Mesendoderm (in vitro differentiated cells): ENCODE measurements around the gene TMEM256.

Experiments
- DNase-seq: peaks from one replicate; pipeline ENCODE4 v3.0.0; 2013
- H2AK5ac ChIP-seq: 2 replicates; pipeline ENCODE4 v1.6.1; 2013; ENCODE audit warnings: low read length, inconsistent platforms
- H2BK120ac ChIP-seq: 2 replicates; pipeline ENCODE4 v1.6.1; 2013; ENCODE audit warnings: low read depth, mild to moderate bottlenecking, low read length, moderate library complexity, mixed read lengths
- H2BK15ac ChIP-seq: replicated peaks from 2 replicates; pipeline ENCODE4 v1.6.1; 2013; ENCODE audit warnings: low read depth, mild to moderate bottlenecking, moderate library complexity
- H2BK5ac ChIP-seq: 2 replicates; pipeline ENCODE4 v1.6.1; 2013; ENCODE audit warnings: low read length, inconsistent platforms
- H3K18ac ChIP-seq: 2 replicates; pipeline ENCODE4 v1.6.1; 2013; ENCODE audit warnings: mild to moderate bottlenecking, low read length, mixed read lengths
- H3K23ac ChIP-seq: one replicate; pipeline ENCODE4 v1.6.1; 2013; ENCODE audit warnings: low read length
- H3K27ac ChIP-seq: 2 replicates; pipeline ENCODE4 v1.5.1; 2013; ENCODE audit warnings: low read depth, mild to moderate bottlenecking, inconsistent platforms, low read length, moderate library complexity
- H3K27me3 ChIP-seq: 2 replicates; pipeline ENCODE4 v1.6.1; 2013; ENCODE audit warnings: low read length, control low read depth, mild to moderate bottlenecking, inconsistent platforms; ENCODE audit not compliant: insufficient read depth, poor library complexity
- H3K36me3 ChIP-seq: 2 replicates; pipeline ENCODE4 v1.6.1; 2013; ENCODE audit warnings: low read length, inconsistent platforms; ENCODE audit not compliant: control insufficient read depth, insufficient read depth
- H3K4ac ChIP-seq: one replicate; pipeline ENCODE4 v1.6.1; 2013; ENCODE audit warnings: low read depth, mild to moderate bottlenecking, low read length, moderate library complexity
- H3K4me1 ChIP-seq: 2 replicates; pipeline ENCODE4 v1.6.1; 2013; ENCODE audit warnings: low read depth, low read length, inconsistent platforms; ENCODE audit not compliant: control insufficient read depth
- H3K4me2 ChIP-seq: 2 replicates; pipeline ENCODE4 v1.6.1; 2013; ENCODE audit warnings: low read length
- H3K4me3 ChIP-seq: 2 replicates; pipeline ENCODE4 v1.5.1; 2013; ENCODE audit warnings: mild to moderate bottlenecking, low read length
- H3K56ac ChIP-seq: one replicate; pipeline ENCODE4 v1.6.1; 2013; ENCODE audit warnings: low read length
- H3K79me1 ChIP-seq: 2 replicates; pipeline ENCODE4 v1.6.1; 2013; ENCODE audit warnings: low read length, inconsistent platforms
- H3K79me2 ChIP-seq: 2 replicates; pipeline ENCODE4 v1.6.1; 2013; ENCODE audit warnings: mild to moderate bottlenecking, low read length; ENCODE audit not compliant: control insufficient read depth, insufficient read depth
- H3K9ac ChIP-seq: 2 replicates; pipeline ENCODE4 v1.6.1; 2013; ENCODE audit warnings: low read length, inconsistent platforms
- H4K5ac ChIP-seq: one replicate; pipeline ENCODE4 v1.6.1; 2013; ENCODE audit warnings: low read length
- H4K8ac ChIP-seq: one replicate; pipeline ENCODE4 v1.6.1; 2013; ENCODE audit warnings: low read depth, mild to moderate bottlenecking, control low read depth, low read length, moderate library complexity
- WGBS: extraction: QIAGEN DNeasy Blood & Tissue Kit; methylation state at CpG from one replicate; pipeline ENCODE4 v1.1.7; 2013; ENCODE audit warnings: low lambda C conversion rate, missing lambda C conversion rate; ENCODE audit not compliant: insufficient coverage; ENCODE audit errors: extremely low coverage; 5-methylcytosine and 5-hydroxymethylcytosine counted together

TMEM256 gene

DNA sequence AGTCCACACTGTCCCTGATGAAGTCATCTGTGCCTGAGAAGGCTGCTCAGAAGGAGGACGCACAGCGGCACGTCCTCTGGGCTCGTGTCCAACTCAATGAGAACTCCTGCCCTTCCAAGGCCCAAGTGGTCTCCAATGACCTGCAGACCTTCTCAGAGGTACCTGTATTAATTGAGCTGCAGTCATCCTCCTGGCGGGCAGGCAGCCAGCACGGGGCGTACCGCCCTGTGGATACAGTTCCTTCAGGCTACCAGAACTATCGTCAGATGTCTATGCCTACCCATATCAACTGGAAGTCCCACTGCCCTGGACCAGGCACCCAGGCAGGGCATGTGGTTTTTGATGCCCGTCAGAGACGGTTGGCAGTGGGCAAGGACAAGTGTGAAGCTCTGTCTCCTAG lies 28.4 kb upstream of the TMEM256 start:
- Histone ChIP-seq H3K4me1 (no peaks in the 10 kb centered on the region), H3K18ac (no peak overlapping the region), H3K56ac (no peak overlapping the region), H2BK15ac (no peak overlapping the region), H3K27ac (no peak overlapping the region), H3K4ac (no peak overlapping the region), H3K4me2 (no peak overlapping the region), H4K5ac (no peak overlapping the region), H3K79me2 (no peaks in the 10 kb centered on the region), H3K4me3 (no peak overlapping the region), H2AK5ac (no peak overlapping the region), H3K79me1 (no peaks in the 10 kb centered on the region), H2BK5ac (no peak overlapping the region), H3K36me3 (no peaks in the 10 kb centered on the region), H3K23ac (no peak overlapping the region), H4K8ac (no peak overlapping the region), H2BK120ac (no peak overlapping the region), H3K9ac (no peak overlapping the region), H3K27me3 (no peaks in the 10 kb centered on the region)
- DNase-seq, result no peak
- no CpG with 5 or more reads among the region's 11 CpGs for WGBS

GRCh38 chr17:7431231-7431630 lies 27.3 kb upstream of the TMEM256 start:
- no peak overlapping the region for H4K5ac ChIP-seq
- H3K4ac ChIP-seq, result no peak overlapping the region
- H3K79me2 ChIP-seq, result no peaks in the 10 kb centered on the region
- no peak overlapping the region for H3K4me3 ChIP-seq
- H3K27ac ChIP-seq, result no peak overlapping the region
- H3K79me1 ChIP-seq, result no peaks in the 10 kb centered on the region
- DNase-seq, result no peak
- no peaks in the 10 kb centered on the region for H3K36me3 ChIP-seq
- no peaks in the 10 kb centered on the region for H3K27me3 ChIP-seq
- H3K23ac ChIP-seq, result no peak overlapping the region
- no peak overlapping the region for H2BK120ac ChIP-seq
- H3K4me1 ChIP-seq, result no peaks in the 10 kb centered on the region
- no peak overlapping the region for H2BK15ac ChIP-seq
- no peak overlapping the region for H2BK5ac ChIP-seq
- no CpG with 5 or more reads among the region's 1 CpG for WGBS
- no peak overlapping the region for H4K8ac ChIP-seq
- H3K9ac ChIP-seq, result no peak overlapping the region
- no peak overlapping the region for H2AK5ac ChIP-seq
- no peak overlapping the region for H3K4me2 ChIP-seq
- H3K18ac ChIP-seq, result no peak overlapping the region
- H3K56ac ChIP-seq, result no peak overlapping the region

- H4K5ac ChIP-seq, result no peak overlapping the region
- H2BK120ac ChIP-seq, result no peak overlapping the region
- H2BK15ac ChIP-seq, result no peak overlapping the region
- H2AK5ac ChIP-seq, result no peak overlapping the region
- no peak overlapping the region for H3K4ac ChIP-seq
- H3K56ac ChIP-seq, result no peak overlapping the region
- WGBS, result no CpG with 5 or more reads among the region's 10 CpGs
- H3K4me2 ChIP-seq, result no peak overlapping the region
- no peaks in the 10 kb centered on the region for H3K79me2 ChIP-seq
- H3K36me3 ChIP-seq, result no peaks in the 10 kb centered on the region
- H2BK5ac ChIP-seq, result no peak overlapping the region
- no peak overlapping the region for H3K4me3 ChIP-seq
- no peak overlapping the region for H3K23ac ChIP-seq
- no peaks in the 10 kb centered on the region for H3K4me1 ChIP-seq
- no peaks in the 10 kb centered on the region for H3K27me3 ChIP-seq
- no peak for DNase-seq
- no peak overlapping the region for H3K18ac ChIP-seq
- H3K79me1 ChIP-seq, result no peaks in the 10 kb centered on the region
- no peak overlapping the region for H4K8ac ChIP-seq
- no peak overlapping the region for H3K27ac ChIP-seq
- H3K9ac ChIP-seq, result no peak overlapping the region
These were observed 25.8 kb upstream of the TMEM256 start for GRCh38 chr17:7429722-7430121.

DNA sequence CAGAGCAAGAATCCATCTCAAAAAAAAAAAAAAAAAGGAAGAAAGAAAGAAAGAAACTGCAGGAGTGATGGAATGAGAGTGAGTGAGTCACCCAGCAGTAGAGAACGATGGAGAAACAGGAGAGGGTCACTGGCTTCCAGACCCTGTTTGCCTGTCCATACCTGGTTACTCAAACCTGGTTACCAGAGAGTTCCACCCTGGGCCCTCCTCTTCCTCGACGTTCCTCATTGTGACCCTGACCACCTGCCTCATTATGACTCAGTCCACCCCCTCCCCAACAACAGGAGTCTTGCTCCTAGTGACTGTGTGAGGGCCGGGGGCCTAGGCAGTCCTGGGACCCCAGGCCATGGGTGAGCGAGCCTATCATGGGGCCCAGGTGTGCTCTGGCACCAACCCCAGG lies 24.7 kb upstream of the TMEM256 start, which contains the start of gene SPEM3:
Gene SPEM3, plus strand, starts transcription at position 301 of the 400 bp plus-strand sequence. Its CDS starts 46 bp downstream, at position 347.
- Histone ChIP-seq H3K36me3 (no peaks in the 10 kb centered on the region), H4K8ac (no peak within 1 kb of the TSS), H3K4ac (no peak within 1 kb of the TSS), H3K9ac (no peak within 1 kb of the TSS), H3K4me1 (no peaks in the 10 kb centered on the region), H2BK15ac (no peak within 1 kb of the TSS), H2BK120ac (no peak within 1 kb of the TSS), H3K4me2 (no peak within 1 kb of the TSS), H3K79me1 (no peaks in the 10 kb centered on the region), H3K27ac (no peak within 1 kb of the TSS), H4K5ac (no peak within 1 kb of the TSS), H3K23ac (no peak within 1 kb of the TSS), H3K27me3 (no peaks in the 10 kb centered on the region), H3K4me3 (no peak within 1 kb of the TSS), H3K18ac (no peak within 1 kb of the TSS), H3K79me2 (no peaks in the 10 kb centered on the region), H2BK5ac (no peak within 1 kb of the TSS), H3K56ac (no peak within 1 kb of the TSS), H2AK5ac (no peak within 1 kb of the TSS)
- WGBS, result no CpG with 5 or more reads among the region's 5 CpGs
- no peak for DNase-seq

DNA sequence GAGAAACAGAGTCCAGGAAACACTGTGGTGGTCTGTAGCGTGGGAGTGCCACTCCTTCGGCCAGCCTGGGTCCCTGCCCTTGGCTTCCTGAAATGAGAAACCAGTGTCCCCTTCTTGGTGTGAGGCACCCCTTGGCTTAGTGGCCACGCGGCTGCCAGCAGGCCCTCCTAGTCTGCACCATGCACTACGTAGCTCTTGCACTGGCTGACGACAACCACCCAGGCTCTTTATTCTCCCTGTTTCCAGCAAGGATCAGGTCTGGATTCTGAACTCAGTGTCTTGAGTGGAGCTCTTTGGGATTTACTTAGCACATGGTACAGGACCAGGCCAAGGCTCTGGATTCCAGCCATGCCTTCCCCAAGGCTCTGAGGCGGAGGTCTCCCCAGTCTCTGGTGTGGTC lies 23.7 kb upstream of the TMEM256 start:
- H3K27me3 ChIP-seq, result no peaks in the 10 kb centered on the region
- H3K4me1 ChIP-seq, result no peaks in the 10 kb centered on the region
- no peak overlapping the region for H4K8ac ChIP-seq
- H4K5ac ChIP-seq, result no peak overlapping the region
- DNase-seq, result no peak
- H3K18ac ChIP-seq, result no peak overlapping the region
- no peak overlapping the region for H2BK120ac ChIP-seq
- H3K4me2 ChIP-seq, result no peak overlapping the region
- WGBS, result no CpG with 5 or more reads among the region's 7 CpGs
- no peak overlapping the region for H3K56ac ChIP-seq
- no peak overlapping the region for H3K4ac ChIP-seq
- H3K9ac ChIP-seq, result no peak overlapping the region
- no peak overlapping the region for H2BK15ac ChIP-seq
- H3K4me3 ChIP-seq, result no peak overlapping the region
- H3K36me3 ChIP-seq, result no peaks in the 10 kb centered on the region
- no peak overlapping the region for H2AK5ac ChIP-seq
- H3K79me1 ChIP-seq, result no peaks in the 10 kb centered on the region
- no peak overlapping the region for H3K23ac ChIP-seq
- no peak overlapping the region for H3K27ac ChIP-seq
- no peak overlapping the region for H2BK5ac ChIP-seq
- H3K79me2 ChIP-seq, result no peaks in the 10 kb centered on the region

GRCh38 chr17:7426896-7427489 lies 23.1 kb upstream of the TMEM256 start:
- Histone ChIP-seq H3K56ac (no peak overlapping the region), H2BK5ac (no peak overlapping the region), H3K4me2 (no peak overlapping the region), H3K36me3 (no peaks in the 10 kb centered on the region), H3K18ac (no peak overlapping the region), H2BK15ac (no peak overlapping the region), H2BK120ac (no peak overlapping the region), H3K79me2 (no peaks in the 10 kb centered on the region), H3K23ac (no peak overlapping the region), H2AK5ac (no peak overlapping the region), H3K4me3 (no peak overlapping the region), H4K5ac (no peak overlapping the region), H3K27me3 (no peaks in the 10 kb centered on the region), H3K4ac (no peak overlapping the region), H3K79me1 (no peaks in the 10 kb centered on the region), H4K8ac (no peak overlapping the region), H3K4me1 (no peaks in the 10 kb centered on the region), H3K9ac (no peak overlapping the region), H3K27ac (no peak overlapping the region)
- no CpG with 5 or more reads among the region's 29 CpGs for WGBS
- no peak for DNase-seq
